Left lung (tissue), 10 donors: ENCODE measurements around the gene LYPD3. TPM values are rescaled to one million over a fixed set of nuclear protein-coding genes. Genes with fewer than 3 reads are reported as not detected.
A peak's percentile ranks its signal among the peaks of the same experiment; 100 is the strongest.

Experiments
- ATAC-seq: fragments of 200-7000 bp; cut with Tn5 transposase; one replicate; pipeline ENCODE4 v1.9.1; 2020; ENCODE audit warnings: moderate library complexity
- DNase-seq, 4 donors: peaks; one replicate each; pipeline ENCODE4 v3.0.0-alpha.2; 2013 to 2020
- H3K27ac ChIP-seq, 2 donors: fragments of 200-600 bp; sonication (generic) in 1 of 2; one replicate each; pipeline versions ENCODE4 v1.5.0 to v1.8.0; 2020 to 2021
- H3K27me3 ChIP-seq, 2 donors: fragments of 200-600 bp; sonication (generic) in 1 of 2; one replicate each; pipeline versions ENCODE4 v1.5.0 to v1.8.0; 2020 to 2021
- H3K36me3 ChIP-seq, 2 donors: fragments of 200-600 bp; sonication (generic) in 1 of 2; one replicate each; pipeline versions ENCODE4 v1.5.0 to v1.8.0; 2020 to 2021
- H3K4me1 ChIP-seq, 2 donors: fragments of 200-600 bp; one replicate each; pipeline ENCODE4 v1.8.0; 2021
- H3K4me3 ChIP-seq, 2 donors: fragments of 200-600 bp; sonication (generic) in 1 of 2; one replicate each; pipeline versions ENCODE4 v1.5.0 to v1.8.0; 2020 to 2021; ENCODE audit warnings: mild to moderate bottlenecking in 1 of 2
- H3K9me3 ChIP-seq, 2 donors: fragments of 200-600 bp; sonication (generic) in 1 of 2; one replicate each; pipeline versions ENCODE4 v1.5.0 to v1.8.0; 2020 to 2021
- CTCF ChIP-seq, 2 donors: fragments of 200-600 bp; sonication (generic) in 1 of 2; IDR thresholded peaks; one replicate each; pipeline versions ENCODE4 v1.5.0 to v1.8.0; 2021; ENCODE audit warnings: antibody characterized with exemption in 2 of 2
- intact Hi-C, 2 donors: fragments of 100-400 bp; cut with DNase I; formaldehyde crosslinking; loops; one replicate each; pipeline versions ENCODE4 v1.11.2 to v1.14.2; 2022
- polyA plus RNA-seq, 6 donors: library from polyadenylated mRNA; unstranded; fragments of 120-200 nt; gene quantifications; one replicate each; pipeline ENCODE4 v1.2.1, GENCODE V29; 2013; ENCODE audit not compliant: insufficient read length in 6 of 6
- total RNA-seq, 2 donors: library from RNA; stranded (reverse); fragmentation: NEBNext Ultra II Directional; extraction: Animal tissue kit (Norgen Biotek cat#: 25700); gene quantifications; one replicate each; pipeline ENCODE4 v1.2.1, GENCODE V29; 2021
- donor health status: DM: no; HTN: yes; CAD: no.
- donor health status: DM: no; HTN: no; CAD: no.

Gene LYPD3
- total and polyA plus RNA-seq, 8 donors, result 0.73 to 2.1 (median 1.2) TPM

- no peak for TF ChIP-seq CTCF (IDR thresholded peaks at IDR 0.05)
- H3K4me1 ChIP-seq, result peaks cover 4 to 38% of the 10 kb centered on the region in 2 donors
- H3K4me3 ChIP-seq, result peak overlapping the region; percentile 50 to 66
- ATAC-seq (peak; percentile 96), DNase-seq (peak; percentile 88 to 99 (median 96))
- H3K9me3 ChIP-seq, result no peaks in the 10 kb centered on the region
- intact Hi-C loops, result no loop called here
- H3K36me3 ChIP-seq, result no peaks in the 10 kb centered on the region
- H3K27me3 ChIP-seq, result peaks cover 0 to 20% of the 10 kb centered on the region in 2 donors
- H3K27ac ChIP-seq, result peak overlapping the region; percentile 62 to 70
These were observed 1.9 kb downstream of the LYPD3 start for GRCh38 chr19:43463381-43464133.

GRCh38 chr19:43462785-43463380 lies 2.5 kb downstream of the LYPD3 start:
- peak overlapping the region in 1 of 2 donors; percentile 70 for H3K27ac ChIP-seq
- peaks cover 4 to 36% of the 10 kb centered on the region in 2 donors for H3K4me1 ChIP-seq
- H3K9me3 ChIP-seq, result no peaks in the 10 kb centered on the region
- ATAC-seq, result no peak
- no peak for TF ChIP-seq CTCF (IDR thresholded peaks at IDR 0.05)
- peaks cover 0 to 20% of the 10 kb centered on the region in 2 donors for H3K27me3 ChIP-seq
- H3K4me3 ChIP-seq, result peak overlapping the region; percentile 50 to 66
- DNase-seq, result no peak
- intact Hi-C loops, result no loop called here
- no peaks in the 10 kb centered on the region for H3K36me3 ChIP-seq

GRCh38 chr19:43462383-43462782 lies 3.0 kb downstream of the LYPD3 start:
- DNase-seq, result no peak
- H3K4me3 ChIP-seq, result no peak overlapping the region
- ATAC-seq, result no peak
- no peak for TF ChIP-seq CTCF (IDR thresholded peaks at IDR 0.05)
- H3K36me3 ChIP-seq, result no peaks in the 10 kb centered on the region
- no peaks in the 10 kb centered on the region for H3K9me3 ChIP-seq
- intact Hi-C loops, result no loop called here
- no peak overlapping the region for H3K27ac ChIP-seq
- peaks cover 4 to 31% of the 10 kb centered on the region in 2 donors for H3K4me1 ChIP-seq
- H3K27me3 ChIP-seq, result peaks cover 0 to 20% of the 10 kb centered on the region in 2 donors

- no peak overlapping the region for H3K4me3 ChIP-seq
- no peaks in the 10 kb centered on the region for H3K36me3 ChIP-seq
- no peak for ATAC-seq
- TF ChIP-seq CTCF (IDR thresholded peaks at IDR 0.05), result no peak
- intact Hi-C loops, result no loop called here
- no peaks in the 10 kb centered on the region for H3K9me3 ChIP-seq
- H3K27me3 ChIP-seq, result peaks cover 0 to 20% of the 10 kb centered on the region in 2 donors
- DNase-seq, result no peak
- H3K27ac ChIP-seq, result no peak overlapping the region
- H3K4me1 ChIP-seq, result peaks cover 4 to 27% of the 10 kb centered on the region in 2 donors
These were observed 4.1 kb downstream of the LYPD3 start for GRCh38 chr19:43461303-43461702.

GRCh38 chr19:43460362-43461016 lies 4.9 kb downstream of the LYPD3 start:
- H3K4me1 ChIP-seq, result peaks cover 4 to 27% of the 10 kb centered on the region in 2 donors
- no peak for DNase-seq
- peaks cover 0 to 14% of the 10 kb centered on the region in 2 donors for H3K27me3 ChIP-seq
- TF ChIP-seq CTCF (IDR thresholded peaks at IDR 0.05), result no peak
- no peaks in the 10 kb centered on the region for H3K9me3 ChIP-seq
- H3K4me3 ChIP-seq, result no peak overlapping the region
- intact Hi-C loops, result no loop called here
- no peaks in the 10 kb centered on the region for H3K36me3 ChIP-seq
- ATAC-seq, result no peak
- no peak overlapping the region for H3K27ac ChIP-seq
